Activated CD8-positive, alpha-beta T cell treated with anti-CD3 and anti-CD28 coated beads for 36 hours (primary cell): ENCODE measurements around the gene TMEM8B. TPM values are rescaled to one million over a fixed set of nuclear protein-coding genes. Genes with fewer than 3 reads are reported as not detected.
A peak's percentile ranks its signal among the peaks of the same experiment; 100 is the strongest.

Source experiments
- ATAC-seq: fragments of 200-7000 bp; cut with Tn5 transposase; one replicate; pipeline ENCODE4 v1.10.0; 2021; ENCODE audit warnings: mild to moderate bottlenecking, moderate library complexity
- CTCF ChIA-PET: fragments of 350-600 bp; sonication (Branson Sonifier 250); formaldehyde crosslinking; loops from one replicate; lab custom pipeline; 2021; ENCODE audit warnings: antibody characterized with exemption; lab: Charles Lee
- POLR2A ChIA-PET: fragments of 350-600 bp; sonication (Branson Sonifier 250); formaldehyde crosslinking; loops from one replicate; lab custom pipeline; 2021; ENCODE audit warnings: antibody characterized with exemption; lab: Charles Lee
- DNase-seq: peaks from one replicate; pipeline ENCODE4 v3.0.0-alpha.2; 2020
- H3K27ac Mint-ChIP-seq: one replicate; pipeline ENCODE4 v1.8.0; 2021; ENCODE audit warnings: mild to moderate bottlenecking, mixed read lengths
- H3K27me3 Mint-ChIP-seq: one replicate; pipeline ENCODE4 v1.8.0; 2021; ENCODE audit warnings: mixed read lengths
- H3K36me3 Mint-ChIP-seq: one replicate; pipeline ENCODE4 v1.8.0; 2021; ENCODE audit warnings: low read depth, mixed read lengths
- H3K4me1 Mint-ChIP-seq: one replicate; pipeline ENCODE4 v1.8.0; 2021; ENCODE audit warnings: low read depth, mixed read lengths
- H3K4me3 Mint-ChIP-seq: one replicate; pipeline ENCODE4 v1.8.0; 2021; ENCODE audit warnings: mild to moderate bottlenecking, moderate library complexity, mixed read lengths
- H3K9me3 Mint-ChIP-seq: one replicate; pipeline ENCODE4 v1.8.0; 2021; ENCODE audit warnings: mixed read lengths
- CTCF ChIP-seq: fragments of 200-600 bp; IDR thresholded peaks from one replicate; pipeline ENCODE4 v1.8.0; 2022; ENCODE audit warnings: antibody characterized with exemption, mild to moderate bottlenecking
- intact Hi-C: fragments of 100-400 bp; cut with micrococcal nuclease; formaldehyde crosslinking; loops from one replicate; pipeline ENCODE4 v1.10.0; 2022
- total RNA-seq, 2 experiments: library from RNA; stranded (reverse); gene quantifications; one replicate each; pipeline ENCODE4 v1.2.3, GENCODE V29; 2021

TMEM8B gene
- total RNA-seq, 2 experiments from 2014 or later = 3.4 to 4.3 TPM

GRCh38 chr9:35818341-35818740 is 10.7 kb upstream of the TMEM8B start:
- Mint-ChIP-seq H3K27ac (no peak overlapping the region), H3K4me1 (peaks cover 11% of the 10 kb centered on the region), H3K4me3 (no peak overlapping the region), H3K27me3 (no peaks in the 10 kb centered on the region), H3K9me3 (no peaks in the 10 kb centered on the region), H3K36me3 (peaks cover 3% of the 10 kb centered on the region)
- intact Hi-C loops = loop anchor here (5.0 to 10.0 kb wide), 2 partner anchors 86 to 164 kb away; partner anchors contain the start of genes CCDC107, CREB3, RMRP and SIT1
- ATAC-seq = no peak
- DNase-seq = no peak
- no peak for TF ChIP-seq CTCF
- CTCF ChIA-PET = interaction anchor here (1.2 kb wide), 1 partner anchor 8 kb away, joined by 3 read pairs; no protein-coding TSS in a partner anchor
- POLR2A ChIA-PET = no interaction called here

GRCh38 chr9:35820076-35820475 is 9.0 kb upstream of the TMEM8B start:
- Mint-ChIP-seq H3K27me3 (no peaks in the 10 kb centered on the region), H3K27ac (no peak overlapping the region), H3K4me1 (peaks cover 4% of the 10 kb centered on the region), H3K9me3 (no peaks in the 10 kb centered on the region), H3K36me3 (no peaks in the 10 kb centered on the region), H3K4me3 (no peak overlapping the region)
- ChIA-PET POLR2A (no interaction called here), CTCF (interaction anchor here (0.9 to 1.3 kb wide), 3 partner anchors 8 to 64 kb away, joined by 3 to 6 read pairs (median 3); partner anchors contain the start of gene SPAG8)
- ATAC-seq (no peak), DNase-seq (no peak)
- intact Hi-C loops = no loop called here
- no peak for TF ChIP-seq CTCF

- Mint-ChIP-seq H3K27ac (no peak overlapping the region), H3K9me3 (no peaks in the 10 kb centered on the region), H3K4me3 (no peak overlapping the region), H3K36me3 (no peaks in the 10 kb centered on the region), H3K4me1 (peaks cover 4% of the 10 kb centered on the region), H3K27me3 (no peaks in the 10 kb centered on the region)
- intact Hi-C loops = no loop called here
- no peak for TF ChIP-seq CTCF
- ChIA-PET POLR2A (interaction anchor here (0.7 to 1.3 kb wide), 3 partner anchors 9 to 11 kb away, joined by 3 read pairs; partner anchors contain the start of gene SPAG8), CTCF (interaction anchor here (2.3 kb wide), 1 partner anchor 59 kb away, joined by 15 read pairs; no protein-coding TSS in a partner anchor)
- DNase-seq (no peak), ATAC-seq (no peak)
Observed at GRCh38 chr9:35822926-35823325, 6.1 kb upstream of the TMEM8B start.

GRCh38 chr9:35826071-35826701 is 2.8 kb upstream of the TMEM8B start:
- ATAC-seq = peak; percentile 60
- DNase-seq = peak; percentile 48
- Mint-ChIP-seq H3K9me3 (no peaks in the 10 kb centered on the region), H3K27me3 (no peaks in the 10 kb centered on the region), H3K4me3 (no peak overlapping the region), H3K27ac (no peak overlapping the region), H3K36me3 (no peaks in the 10 kb centered on the region), H3K4me1 (peaks cover 22% of the 10 kb centered on the region)
- peak; percentile 78 for TF ChIP-seq CTCF
- intact Hi-C loops = loop anchor here (2.0 kb wide), 2 partner anchors 35 to 57 kb away; partner anchors contain the start of gene NPR2
- CTCF ChIA-PET = interaction anchor here (0.6 to 4.8 kb wide), 50 partner anchors 8 to 377 kb away, joined by 3 to 54 read pairs (median 4); partner anchors contain the start of genes HINT2, MSMP and SPAG8
- POLR2A ChIA-PET = interaction anchor here (0.6 kb wide), 1 partner anchor 97 kb away, joined by 4 read pairs; no protein-coding TSS in a partner anchor

GRCh38 chr9:35827486-35827885 is 1.5 kb upstream of the TMEM8B start:
- no peak overlapping the region for H3K4me3 Mint-ChIP-seq
- POLR2A ChIA-PET = no interaction called here

More at GRCh38 chr9:35827486-35827885, 1.5 kb upstream of the TMEM8B start:
- no peak for DNase-seq
- CTCF ChIA-PET = interaction anchor here (1.3 to 4.8 kb wide), 7 partner anchors 9 to 58 kb away, joined by 3 to 54 read pairs (median 9); partner anchors contain the start of gene SPAG8
- Mint-ChIP-seq H3K36me3 (no peaks in the 10 kb centered on the region), H3K27ac (no peak overlapping the region), H3K9me3 (no peaks in the 10 kb centered on the region), H3K27me3 (no peaks in the 10 kb centered on the region), H3K4me1 (peaks cover 22% of the 10 kb centered on the region)
- no peak for ATAC-seq
- TF ChIP-seq CTCF = no peak
- intact Hi-C loops = loop anchor here (2.0 kb wide), 2 partner anchors 37 to 55 kb away; partner anchors contain the start of gene NPR2
